Esophagus (tissue), 2 donors: ENCODE results near the gene CD2BP2. TPM values are rescaled to one million over a fixed set of nuclear protein-coding genes. Genes with fewer than 3 reads are reported as not detected.

ENCODE experiments used
- H3K27ac ChIP-seq, 2 donors: one replicate each; pipeline ENCODE4 v1.5.1; 2013; ENCODE audit warnings: low read depth in 2 of 2, mild to moderate bottlenecking in 2 of 2, inconsistent platforms in 1 of 2, low read length in 1 of 2, moderate library complexity in 1 of 2
- H3K27me3 ChIP-seq, 2 donors: one replicate each; pipeline ENCODE4 v1.6.1; 2013; ENCODE audit warnings: low read length in 2 of 2, control low read depth in 1 of 2, mild to moderate bottlenecking in 1 of 2; ENCODE audit not compliant: insufficient read depth in 2 of 2, control insufficient read depth in 1 of 2
- H3K36me3 ChIP-seq, 2 donors: one replicate each; pipeline ENCODE4 v1.6.1; 2013; ENCODE audit warnings: low read length in 1 of 2; ENCODE audit not compliant: control insufficient read depth in 2 of 2, insufficient read depth in 2 of 2
- H3K4me1 ChIP-seq, 2 donors: one replicate each; pipeline ENCODE4 v1.6.1; 2013; ENCODE audit warnings: low read length in 1 of 2; ENCODE audit not compliant: control insufficient read depth in 2 of 2, insufficient read depth in 2 of 2
- H3K4me3 ChIP-seq, 2 donors: one replicate each; pipeline ENCODE4 v1.5.1; 2013; ENCODE audit warnings: low read length in 2 of 2, mild to moderate bottlenecking in 2 of 2, low read depth in 1 of 2, moderate library complexity in 1 of 2
- H3K9me3 ChIP-seq, 2 donors: one replicate each; pipeline ENCODE4 v1.6.1; 2013; ENCODE audit warnings: mild to moderate bottlenecking in 2 of 2, low read depth in 1 of 2, low read length in 1 of 2, moderate library complexity in 1 of 2; ENCODE audit not compliant: control insufficient read depth in 2 of 2, insufficient read depth in 1 of 2
- WGBS, 2 donors: extraction: QIAGEN DNeasy Blood & Tissue Kit; methylation state at CpG; one replicate each; pipeline ENCODE4 v1.1.7; 2013; 5-methylcytosine and 5-hydroxymethylcytosine counted together
- polyA plus RNA-seq, 2 donors: library from polyadenylated mRNA; stranded (reverse); fragments of 200-250 nt; gene quantifications; one replicate each; pipeline ENCODE4 v1.2.3, GENCODE V29; 2013
- donor health status: healthy with polysubstance abuse.
- donor health status: Bipolar disorder and iron deficiency.

Gene CD2BP2
- polyA plus RNA-seq, 2 donors: 25.2 to 34.3 TPM

- Histone ChIP-seq H3K9me3 (no peaks in the 10 kb centered on the region), H3K4me1 (peaks cover 0 to 4% of the 10 kb centered on the region in 2 donors), H3K36me3 (peaks cover 0 to 14% of the 10 kb centered on the region in 2 donors), H3K27ac (peak within 1 kb of the TSS; percentile 44 to 69), H3K27me3 (no peaks in the 10 kb centered on the region), H3K4me3 (peak within 1 kb of the TSS; percentile 69)
- 1% methylated on average over 71 to 103 of the region's 103 CpGs for WGBS, 2 donors
These were observed 40.3 kb upstream of the CD2BP2 start, which contains the start of gene ZNF48 for GRCh38 chr16:30395155-30395991. ZNF48 (plus strand) TSS chr16:30395420; CDS start chr16:30395795, 375 bp downstream.

DNA sequence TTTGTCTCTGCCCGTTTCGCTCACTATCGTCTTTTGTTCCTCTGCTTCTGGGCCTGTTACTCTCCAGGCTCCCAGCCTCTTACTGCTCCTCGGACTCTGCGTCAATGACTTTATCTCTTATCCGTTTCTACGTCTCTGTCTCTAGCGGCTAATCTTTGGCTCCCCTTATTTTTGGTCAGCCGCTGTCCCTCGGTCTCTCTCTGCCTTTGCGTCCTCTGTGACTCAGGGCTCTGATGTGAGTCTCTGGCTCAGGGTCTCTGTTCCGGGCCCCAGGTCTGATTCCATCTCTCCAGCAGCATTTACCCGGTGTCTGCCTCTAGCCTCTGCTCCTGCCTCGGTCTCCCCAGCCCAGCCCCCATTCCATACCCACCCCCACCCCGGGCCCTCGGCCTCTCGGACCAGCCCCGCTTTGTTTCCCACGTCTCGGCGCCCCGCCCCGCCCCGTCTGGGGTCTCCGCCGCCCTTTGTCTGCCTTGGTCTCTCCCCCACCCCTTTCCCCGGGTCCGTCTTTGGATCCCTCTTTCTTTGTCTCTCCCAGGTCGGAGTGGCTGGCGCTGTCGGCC, 39.6 kb upstream of the CD2BP2 start:
- Histone ChIP-seq H3K27me3 (no peaks in the 10 kb centered on the region), H3K9me3 (no peaks in the 10 kb centered on the region), H3K4me1 (peaks cover 0 to 4% of the 10 kb centered on the region in 2 donors), H3K36me3 (peaks cover 0 to 14% of the 10 kb centered on the region in 2 donors), H3K4me3 (peak overlapping the region; percentile 69), H3K27ac (peak overlapping the region; percentile 44 to 69)
- WGBS, 2 donors: 9 to 11% methylated on average over 28 to 31 of the region's 31 CpGs

GRCh38 chr16:30383521-30383920, 28.4 kb upstream of the CD2BP2 start:
- H3K4me1 ChIP-seq: peaks cover 4 to 6% of the 10 kb centered on the region in 2 donors
- WGBS, 2 donors: 41 to 42% methylated on average over 2 of the region's 2 CpGs
- H3K4me3 ChIP-seq: no peak overlapping the region
- no peaks in the 10 kb centered on the region for H3K9me3 ChIP-seq
- H3K36me3 ChIP-seq: no peaks in the 10 kb centered on the region
- H3K27me3 ChIP-seq: no peaks in the 10 kb centered on the region
- no peak overlapping the region for H3K27ac ChIP-seq

GRCh38 chr16:30382111-30382881, 27.2 kb upstream of the CD2BP2 start, which contains the start of gene SEPTIN1:
SEPTIN1 (minus strand) TSS chr16:30382561; CDS start chr16:30382542, 19 bp downstream.
- peaks cover 4 to 6% of the 10 kb centered on the region in 2 donors for H3K4me1 ChIP-seq
- 45 to 58% methylated on average over 12 of the region's 12 CpGs for WGBS, 2 donors

GRCh38 chr16:30381291-30382041, 26.4 kb upstream of the CD2BP2 start:
- WGBS, 2 donors: 75 to 78% methylated on average over 13 of the region's 13 CpGs
- Histone ChIP-seq H3K9me3 (no peaks in the 10 kb centered on the region), H3K27ac (peak overlapping the region; percentile 9 to 11), H3K4me3 (no peak overlapping the region), H3K27me3 (no peaks in the 10 kb centered on the region), H3K4me1 (peaks cover 4 to 6% of the 10 kb centered on the region in 2 donors), H3K36me3 (no peaks in the 10 kb centered on the region)

More at GRCh38 chr16:30382111-30382881, 27.2 kb upstream of the CD2BP2 start, which contains the start of gene SEPTIN1:
- Histone ChIP-seq H3K36me3 (no peaks in the 10 kb centered on the region), H3K9me3 (no peaks in the 10 kb centered on the region), H3K27me3 (no peaks in the 10 kb centered on the region), H3K4me3 (peak within 1 kb of the TSS in 1 of 2 donors; percentile 8), H3K27ac (peak within 1 kb of the TSS; percentile 15 to 38)

DNA sequence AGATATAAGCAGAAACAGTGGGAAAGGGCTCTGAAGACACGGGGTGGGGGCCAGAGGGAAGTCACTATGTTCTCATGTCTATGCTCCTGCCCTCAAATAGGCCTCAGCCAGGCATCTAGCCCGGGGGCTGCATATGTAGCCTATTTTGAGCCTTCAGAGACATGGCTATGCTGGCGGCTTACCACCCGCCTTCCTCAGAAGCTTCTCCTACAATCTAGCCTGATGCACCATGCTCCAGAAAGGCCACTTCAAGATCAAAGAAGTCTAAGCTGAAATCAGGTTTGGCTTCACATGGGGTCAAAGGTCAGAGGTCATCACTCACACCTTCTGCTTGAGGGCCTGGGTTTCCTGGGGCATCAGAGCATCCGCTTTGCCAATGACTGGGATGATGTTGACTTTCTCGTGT, 25.7 kb upstream of the CD2BP2 start:
- Histone ChIP-seq H3K9me3 (no peaks in the 10 kb centered on the region), H3K4me1 (peaks cover 4 to 8% of the 10 kb centered on the region in 2 donors), H3K36me3 (no peaks in the 10 kb centered on the region), H3K27ac (no peak overlapping the region), H3K4me3 (no peak overlapping the region), H3K27me3 (no peaks in the 10 kb centered on the region)
- WGBS, 2 donors: 75 to 87% methylated on average over 6 of the region's 6 CpGs

- H3K4me3 ChIP-seq: no peak overlapping the region
- no peak overlapping the region for H3K27ac ChIP-seq
- peaks cover 4 to 8% of the 10 kb centered on the region in 2 donors for H3K4me1 ChIP-seq
- 91 to 94% methylated on average over 4 of the region's 4 CpGs for WGBS, 2 donors
- no peaks in the 10 kb centered on the region for H3K9me3 ChIP-seq
- H3K36me3 ChIP-seq: no peaks in the 10 kb centered on the region
- no peaks in the 10 kb centered on the region for H3K27me3 ChIP-seq
These were observed 25.1 kb upstream of the CD2BP2 start for GRCh38 chr16:30380072-30380802.

DNA sequence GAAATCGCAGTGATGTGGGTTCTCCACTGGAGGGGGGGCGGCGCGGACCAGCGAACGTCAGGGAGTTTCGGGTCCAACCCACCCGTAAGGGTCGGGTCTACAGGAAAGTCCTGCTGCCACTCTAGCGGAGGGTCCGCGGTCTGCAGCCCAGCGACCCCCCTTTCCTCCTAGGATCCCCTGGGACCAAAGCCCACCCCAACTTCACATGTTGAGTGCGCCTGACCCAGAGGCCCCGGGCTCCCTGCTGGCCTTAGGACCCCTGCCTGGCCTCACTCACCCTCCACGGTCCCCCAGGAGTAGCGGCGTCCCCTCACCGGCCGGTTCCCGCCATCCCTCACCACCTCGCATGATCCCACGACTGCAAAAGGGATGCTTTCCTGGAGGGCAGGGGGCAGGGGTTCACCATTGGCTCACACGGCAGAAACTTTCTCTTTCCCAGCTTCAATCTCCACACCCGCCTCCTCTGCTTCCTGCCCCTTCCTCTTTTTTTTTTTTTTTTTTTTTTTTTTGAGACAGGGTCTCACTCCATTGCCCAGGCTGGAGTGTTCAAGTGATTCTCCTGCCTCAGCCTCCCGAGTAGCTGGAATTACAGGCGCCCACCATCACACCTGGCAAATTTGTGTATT, 24.2 kb upstream of the CD2BP2 start:
- peak overlapping the region; percentile 100 for H3K27ac ChIP-seq
- H3K9me3 ChIP-seq: no peaks in the 10 kb centered on the region
- H3K4me1 ChIP-seq: peaks cover 4 to 8% of the 10 kb centered on the region in 2 donors
- 23 to 30% methylated on average over 27 of the region's 27 CpGs for WGBS, 2 donors
- no peaks in the 10 kb centered on the region for H3K27me3 ChIP-seq
- H3K36me3 ChIP-seq: no peaks in the 10 kb centered on the region
- peak overlapping the region; percentile 58 to 73 for H3K4me3 ChIP-seq
